Vagina (tissue), 2 donors: ENCODE measurements around the gene TK2.

Experiments
- POLR2A ChIP-seq, 2 donors: fragments of 450-650 bp; IDR thresholded peaks; one replicate each; pipeline ENCODE4 v1.6.1; 2017; ENCODE audit warnings: antibody characterized with exemption in 2 of 2, mild to moderate bottlenecking in 2 of 2, moderate library complexity in 2 of 2
- TF ChIP-seq, protein P1 (sequence below), 3 experiments: fragments of 450-650 bp in 2 of 3; fragments of 200-600 bp in 1 of 3; sonication (generic) in 1 of 3; IDR thresholded peaks; one replicate each; pipeline ENCODE4 v1.5.1; 2017 to 2019; ENCODE audit warnings: antibody characterized with exemption in 3 of 3, mild to moderate bottlenecking in 2 of 3, moderate library complexity in 2 of 3

DNA sequence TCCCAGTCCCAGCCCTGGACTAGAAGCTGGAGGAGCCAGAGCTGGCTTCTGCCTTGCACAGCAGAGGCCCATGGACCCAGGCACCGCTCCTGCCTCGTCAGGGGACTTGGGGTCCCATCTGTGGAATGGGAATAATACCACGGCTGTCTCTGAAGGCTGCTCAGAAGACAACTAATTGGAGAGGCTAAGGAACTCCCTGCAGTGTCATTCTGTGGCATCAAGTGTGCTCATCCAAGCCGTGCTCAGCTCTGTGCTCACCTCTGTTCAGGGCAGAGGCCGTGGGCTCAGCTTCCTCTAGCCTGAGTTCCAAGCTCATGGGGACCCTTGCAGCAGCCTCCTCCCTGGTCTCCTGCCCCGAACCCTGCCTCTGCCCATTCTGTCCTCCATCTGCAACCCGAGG is 91.1 kb downstream of the TK2 start:
- TF ChIP-seq, protein P1, sequence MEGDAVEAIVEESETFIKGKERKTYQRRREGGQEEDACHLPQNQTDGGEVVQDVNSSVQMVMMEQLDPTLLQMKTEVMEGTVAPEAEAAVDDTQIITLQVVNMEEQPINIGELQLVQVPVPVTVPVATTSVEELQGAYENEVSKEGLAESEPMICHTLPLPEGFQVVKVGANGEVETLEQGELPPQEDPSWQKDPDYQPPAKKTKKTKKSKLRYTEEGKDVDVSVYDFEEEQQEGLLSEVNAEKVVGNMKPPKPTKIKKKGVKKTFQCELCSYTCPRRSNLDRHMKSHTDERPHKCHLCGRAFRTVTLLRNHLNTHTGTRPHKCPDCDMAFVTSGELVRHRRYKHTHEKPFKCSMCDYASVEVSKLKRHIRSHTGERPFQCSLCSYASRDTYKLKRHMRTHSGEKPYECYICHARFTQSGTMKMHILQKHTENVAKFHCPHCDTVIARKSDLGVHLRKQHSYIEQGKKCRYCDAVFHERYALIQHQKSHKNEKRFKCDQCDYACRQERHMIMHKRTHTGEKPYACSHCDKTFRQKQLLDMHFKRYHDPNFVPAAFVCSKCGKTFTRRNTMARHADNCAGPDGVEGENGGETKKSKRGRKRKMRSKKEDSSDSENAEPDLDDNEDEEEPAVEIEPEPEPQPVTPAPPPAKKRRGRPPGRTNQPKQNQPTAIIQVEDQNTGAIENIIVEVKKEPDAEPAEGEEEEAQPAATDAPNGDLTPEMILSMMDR (IDR thresholded peaks at IDR 0.05): no peak
- TF ChIP-seq POLR2A (IDR thresholded peaks at IDR 0.05): no peak
